C4-2B (cell line): ENCODE data around the gene MEGF8.

Experiments
- CTCF ChIP-seq: fragments of 450-650 bp; conservative IDR thresholded peaks from 2 replicates; pipeline ENCODE4 v1.5.1; 2017; ENCODE audit warnings: mild to moderate bottlenecking
- ZFX ChIP-seq: fragments of 450-650 bp; IDR thresholded peaks from 2 replicates; pipeline ENCODE4 v1.6.1; 2017

- no peak for TF ChIP-seq CTCF
- TF ChIP-seq ZFX, result no peak
Observed at GRCh38 chr19:42328854-42329253, 3.4 kb downstream of the MEGF8 start.
